GM23338 (cell line): Measurements from ENCODE around the gene SMYD3.

Experiments
- CREB1 ChIP-seq: fragments of 250-450 bp; sonication (Bioruptor Pico); IDR thresholded peaks from 2 replicates; pipeline ENCODE4 v1.5.0; 2020; ENCODE audit warnings: low read depth, mild to moderate bottlenecking, moderate library complexity
- EZH2 ChIP-seq: fragments of 200-600 bp; sonication (generic); IDR thresholded peaks from one replicate; pipeline ENCODE4 v1.8.0; 2017; ENCODE audit warnings: antibody characterized with exemption, mild to moderate bottlenecking, low read depth; ENCODE audit not compliant: unreplicated experiment
- EZH2phosphoT487 ChIP-seq: fragments of 200-600 bp; sonication (generic); IDR thresholded peaks from one replicate; pipeline ENCODE4 v1.8.1; 2018; ENCODE audit warnings: antibody characterized with exemption; ENCODE audit not compliant: unreplicated experiment
- POLR2AphosphoS5 ChIP-seq: IDR thresholded peaks from 2 replicates; pipeline ENCODE4 v1.6.1; 2016; ENCODE audit warnings: antibody characterized with exemption, low read depth
- TF ChIP-seq, protein P1 (sequence below), 2 experiments: fragments of 200-600 bp in 1 of 2; sonication (generic) in 1 of 2; conservative IDR thresholded peaks; 2 replicates each; pipeline versions ENCODE4 v1.5.1 to v1.6.1; 2016 to 2017; ENCODE audit warnings: antibody characterized with exemption in 2 of 2, low read depth in 2 of 2, mild to moderate bottlenecking in 2 of 2, moderate library complexity in 1 of 2
- TF ChIP-seq, protein P2 (sequence below): IDR thresholded peaks from one replicate; pipeline ENCODE4 v1.6.1; 2018; ENCODE audit warnings: antibody characterized with exemption; ENCODE audit not compliant: unreplicated experiment

DNA sequence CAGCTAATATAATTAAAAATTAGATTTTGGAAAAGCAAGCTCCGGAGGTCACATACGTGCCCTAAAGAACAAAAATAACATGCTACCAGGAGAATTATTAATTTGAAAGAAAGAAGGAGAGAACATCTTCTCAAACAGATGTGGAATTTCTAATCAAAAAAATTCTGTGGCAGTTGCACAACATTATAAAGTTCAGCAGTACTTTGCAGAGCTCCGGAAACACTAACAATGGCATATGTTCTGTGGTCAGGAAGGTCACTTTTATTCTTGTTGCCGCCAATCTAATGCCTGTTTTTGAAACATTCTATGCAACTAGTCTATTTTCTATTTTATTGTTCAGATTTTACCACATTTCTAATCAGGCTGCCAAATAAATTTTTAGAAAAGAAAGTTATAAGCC is 186.8 kb downstream of the SMYD3 start:
- TF ChIP-seq, protein P1, sequence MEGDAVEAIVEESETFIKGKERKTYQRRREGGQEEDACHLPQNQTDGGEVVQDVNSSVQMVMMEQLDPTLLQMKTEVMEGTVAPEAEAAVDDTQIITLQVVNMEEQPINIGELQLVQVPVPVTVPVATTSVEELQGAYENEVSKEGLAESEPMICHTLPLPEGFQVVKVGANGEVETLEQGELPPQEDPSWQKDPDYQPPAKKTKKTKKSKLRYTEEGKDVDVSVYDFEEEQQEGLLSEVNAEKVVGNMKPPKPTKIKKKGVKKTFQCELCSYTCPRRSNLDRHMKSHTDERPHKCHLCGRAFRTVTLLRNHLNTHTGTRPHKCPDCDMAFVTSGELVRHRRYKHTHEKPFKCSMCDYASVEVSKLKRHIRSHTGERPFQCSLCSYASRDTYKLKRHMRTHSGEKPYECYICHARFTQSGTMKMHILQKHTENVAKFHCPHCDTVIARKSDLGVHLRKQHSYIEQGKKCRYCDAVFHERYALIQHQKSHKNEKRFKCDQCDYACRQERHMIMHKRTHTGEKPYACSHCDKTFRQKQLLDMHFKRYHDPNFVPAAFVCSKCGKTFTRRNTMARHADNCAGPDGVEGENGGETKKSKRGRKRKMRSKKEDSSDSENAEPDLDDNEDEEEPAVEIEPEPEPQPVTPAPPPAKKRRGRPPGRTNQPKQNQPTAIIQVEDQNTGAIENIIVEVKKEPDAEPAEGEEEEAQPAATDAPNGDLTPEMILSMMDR (conservative IDR thresholded peaks at IDR 0.05; ENCODE audit: low read depth in 2 of 2), result no peak
- TF ChIP-seq POLR2AphosphoS5 (no peak), EZH2 (no peak), EZH2phosphoT487 (no peak), CREB1 (no peak)
- TF ChIP-seq, protein P2, sequence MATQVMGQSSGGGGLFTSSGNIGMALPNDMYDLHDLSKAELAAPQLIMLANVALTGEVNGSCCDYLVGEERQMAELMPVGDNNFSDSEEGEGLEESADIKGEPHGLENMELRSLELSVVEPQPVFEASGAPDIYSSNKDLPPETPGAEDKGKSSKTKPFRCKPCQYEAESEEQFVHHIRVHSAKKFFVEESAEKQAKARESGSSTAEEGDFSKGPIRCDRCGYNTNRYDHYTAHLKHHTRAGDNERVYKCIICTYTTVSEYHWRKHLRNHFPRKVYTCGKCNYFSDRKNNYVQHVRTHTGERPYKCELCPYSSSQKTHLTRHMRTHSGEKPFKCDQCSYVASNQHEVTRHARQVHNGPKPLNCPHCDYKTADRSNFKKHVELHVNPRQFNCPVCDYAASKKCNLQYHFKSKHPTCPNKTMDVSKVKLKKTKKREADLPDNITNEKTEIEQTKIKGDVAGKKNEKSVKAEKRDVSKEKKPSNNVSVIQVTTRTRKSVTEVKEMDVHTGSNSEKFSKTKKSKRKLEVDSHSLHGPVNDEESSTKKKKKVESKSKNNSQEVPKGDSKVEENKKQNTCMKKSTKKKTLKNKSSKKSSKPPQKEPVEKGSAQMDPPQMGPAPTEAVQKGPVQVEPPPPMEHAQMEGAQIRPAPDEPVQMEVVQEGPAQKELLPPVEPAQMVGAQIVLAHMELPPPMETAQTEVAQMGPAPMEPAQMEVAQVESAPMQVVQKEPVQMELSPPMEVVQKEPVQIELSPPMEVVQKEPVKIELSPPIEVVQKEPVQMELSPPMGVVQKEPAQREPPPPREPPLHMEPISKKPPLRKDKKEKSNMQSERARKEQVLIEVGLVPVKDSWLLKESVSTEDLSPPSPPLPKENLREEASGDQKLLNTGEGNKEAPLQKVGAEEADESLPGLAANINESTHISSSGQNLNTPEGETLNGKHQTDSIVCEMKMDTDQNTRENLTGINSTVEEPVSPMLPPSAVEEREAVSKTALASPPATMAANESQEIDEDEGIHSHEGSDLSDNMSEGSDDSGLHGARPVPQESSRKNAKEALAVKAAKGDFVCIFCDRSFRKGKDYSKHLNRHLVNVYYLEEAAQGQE, result no peak
